SJCRH30 (cell line): Measurements from ENCODE around the gene PPM1N. TPM values are rescaled to one million over a fixed set of nuclear protein-coding genes. Genes with fewer than 3 reads are reported as not detected.

Experiments
- DNase-seq, 2 experiments: peaks; one replicate each; pipeline ENCODE4 v3.0.0-alpha.2; 2015 to 2020
- H3K27ac ChIP-seq: fragments of 250-450 bp; sonication (Bioruptor Pico); 2 replicates; pipeline ENCODE4 v1.5.1; 2020; ENCODE audit warnings: mild to moderate bottlenecking, moderate library complexity
- H3K27me3 ChIP-seq: fragments of 250-450 bp; sonication (Bioruptor Pico); 2 replicates; pipeline ENCODE4 v1.5.1; 2020; ENCODE audit warnings: mild to moderate bottlenecking, moderate library complexity
- H3K36me3 ChIP-seq: fragments of 250-450 bp; sonication (Bioruptor Pico); 2 replicates; pipeline ENCODE4 v1.5.1; 2020; ENCODE audit warnings: mild to moderate bottlenecking, moderate library complexity
- H3K4me1 ChIP-seq: fragments of 250-450 bp; sonication (Bioruptor Pico); 2 replicates; pipeline ENCODE4 v1.5.1; 2020; ENCODE audit warnings: mild to moderate bottlenecking, moderate library complexity
- H3K4me3 ChIP-seq: fragments of 250-450 bp; sonication (Bioruptor Pico); 2 replicates; pipeline ENCODE4 v1.5.1; 2020; ENCODE audit warnings: mild to moderate bottlenecking, moderate library complexity
- H3K9me3 ChIP-seq: fragments of 250-450 bp; sonication (Bioruptor Pico); replicated peaks from 2 replicates; pipeline ENCODE4 v1.5.1; 2020; ENCODE audit warnings: mild to moderate bottlenecking, moderate library complexity
- total RNA-seq: library from RNA; depleted of rRNA; stranded (reverse); fragments of >200 nt; shearing (Covaris generic); gene quantifications from 2 replicates; pipeline ENCODE4 v1.2.3, GENCODE V29; 2014

Gene PPM1N
- total RNA-seq, 1 experiment from 2014 or later, result 1.0 TPM

DNA sequence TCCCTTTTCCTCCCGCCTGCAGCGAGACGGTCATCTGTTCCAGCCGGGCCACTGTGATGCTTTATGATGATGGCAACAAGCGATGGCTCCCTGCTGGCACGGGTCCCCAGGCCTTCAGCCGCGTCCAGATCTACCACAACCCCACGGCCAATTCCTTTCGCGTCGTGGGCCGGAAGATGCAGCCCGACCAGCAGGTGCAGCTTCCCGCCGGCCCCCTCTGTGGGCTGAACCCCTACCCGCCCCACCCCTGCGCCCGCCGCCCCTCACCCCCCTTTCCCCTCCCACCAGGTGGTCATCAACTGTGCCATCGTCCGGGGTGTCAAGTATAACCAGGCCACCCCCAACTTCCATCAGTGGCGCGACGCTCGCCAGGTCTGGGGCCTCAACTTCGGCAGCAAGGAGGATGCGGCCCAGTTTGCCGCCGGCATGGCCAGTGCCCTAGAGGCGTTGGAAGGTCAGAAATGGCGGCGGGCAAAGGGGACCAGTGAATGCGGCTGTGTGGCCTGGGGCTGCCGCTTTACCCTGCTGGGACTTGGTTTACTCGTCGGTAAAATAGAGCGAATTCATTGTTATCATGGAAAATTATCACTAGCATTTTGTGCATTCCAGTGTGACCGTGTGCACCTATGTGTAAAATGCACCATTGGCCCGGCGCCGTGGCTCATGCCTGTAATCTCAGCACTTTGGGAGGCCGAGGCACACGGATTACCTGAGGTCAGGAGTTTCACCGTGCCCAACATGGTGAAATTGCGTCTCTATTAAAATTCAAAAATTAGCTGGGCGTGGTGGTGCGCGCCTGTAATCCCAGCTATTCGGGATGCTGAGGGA lies 19.6 kb downstream of the PPM1N start:
- H3K27ac ChIP-seq, result no peak overlapping the region
- H3K9me3 ChIP-seq, result no peaks in the 10 kb centered on the region
- peaks cover 4% of the 10 kb centered on the region for H3K4me1 ChIP-seq
- H3K4me3 ChIP-seq, result no peak overlapping the region
- no peak for DNase-seq
- H3K27me3 ChIP-seq, result no peaks in the 10 kb centered on the region
- H3K36me3 ChIP-seq, result peaks cover 21% of the 10 kb centered on the region

- no peak overlapping the region for H3K4me3 ChIP-seq
- H3K27ac ChIP-seq, result no peak overlapping the region
- DNase-seq, result no peak
- H3K4me1 ChIP-seq, result peaks cover 7% of the 10 kb centered on the region
- peaks cover 21% of the 10 kb centered on the region for H3K36me3 ChIP-seq
- H3K27me3 ChIP-seq, result no peaks in the 10 kb centered on the region
- H3K9me3 ChIP-seq, result no peaks in the 10 kb centered on the region
These were observed 20.2 kb downstream of the PPM1N start for GRCh38 chr19:45518469-45518826.

DNA sequence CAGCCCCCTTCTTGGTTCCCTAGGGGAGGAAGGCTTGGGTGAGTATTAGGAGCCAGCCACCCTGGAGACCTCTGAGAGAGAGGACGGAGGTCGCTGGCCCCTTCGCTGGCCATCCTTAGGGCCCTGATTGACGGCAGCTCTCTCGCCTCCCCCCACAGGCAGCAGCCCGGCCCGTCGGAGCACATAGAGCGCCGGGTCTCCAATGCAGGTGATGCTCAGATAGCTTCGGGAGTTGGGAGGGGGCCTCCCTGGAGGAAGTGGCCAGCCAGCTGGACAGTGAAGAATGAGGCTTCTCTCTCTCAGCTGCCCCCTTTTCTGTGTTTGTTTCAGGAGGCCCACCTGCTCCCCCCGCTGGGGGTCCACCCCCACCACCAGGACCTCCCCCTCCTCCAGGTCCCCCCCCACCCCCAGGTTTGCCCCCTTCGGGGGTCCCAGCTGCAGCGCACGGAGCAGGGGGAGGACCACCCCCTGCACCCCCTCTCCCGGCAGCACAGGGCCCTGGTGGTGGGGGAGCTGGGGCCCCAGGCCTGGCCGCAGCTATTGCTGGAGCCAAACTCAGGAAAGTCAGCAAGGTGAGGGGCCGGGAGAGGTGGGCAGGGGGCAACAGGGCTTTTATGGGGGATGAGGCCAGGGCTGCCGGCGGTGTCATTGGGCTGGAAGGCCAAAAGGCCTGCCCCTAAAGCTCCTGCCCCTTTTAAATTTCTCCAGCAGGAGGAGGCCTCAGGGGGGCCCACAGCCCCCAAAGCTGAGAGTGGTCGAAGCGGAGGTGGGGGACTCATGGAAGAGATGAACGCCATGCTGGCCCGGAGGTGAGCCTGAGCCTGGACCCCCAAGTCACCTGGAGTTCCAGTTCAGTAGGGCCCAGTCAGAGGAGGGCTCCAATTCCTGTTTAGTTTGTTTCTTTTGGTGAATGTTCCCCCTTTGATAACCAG lies 24.0 kb downstream of the PPM1N start:
- H3K27ac ChIP-seq, result no peak overlapping the region; the same call in 1 of the 2 replicates
- H3K36me3 ChIP-seq, result peaks cover 47% of the 10 kb centered on the region

GRCh38 chr19:45523642-45524256 lies 25.5 kb downstream of the PPM1N start:
- Histone ChIP-seq H3K27me3 (no peaks in the 10 kb centered on the region), H3K9me3 (no peaks in the 10 kb centered on the region), H3K27ac (peak overlapping the region; percentile 59), H3K36me3 (peaks cover 46% of the 10 kb centered on the region), H3K4me1 (peaks cover 8% of the 10 kb centered on the region), H3K4me3 (no peak overlapping the region)
- peak; percentile 82 to 94 for DNase-seq

More for the DNA sequence above, 24.0 kb downstream of the PPM1N start:
- Histone ChIP-seq H3K27me3 (no peaks in the 10 kb centered on the region), H3K4me1 (peaks cover 8% of the 10 kb centered on the region), H3K4me3 (no peak overlapping the region), H3K9me3 (no peaks in the 10 kb centered on the region)
- no peak for DNase-seq

DNA sequence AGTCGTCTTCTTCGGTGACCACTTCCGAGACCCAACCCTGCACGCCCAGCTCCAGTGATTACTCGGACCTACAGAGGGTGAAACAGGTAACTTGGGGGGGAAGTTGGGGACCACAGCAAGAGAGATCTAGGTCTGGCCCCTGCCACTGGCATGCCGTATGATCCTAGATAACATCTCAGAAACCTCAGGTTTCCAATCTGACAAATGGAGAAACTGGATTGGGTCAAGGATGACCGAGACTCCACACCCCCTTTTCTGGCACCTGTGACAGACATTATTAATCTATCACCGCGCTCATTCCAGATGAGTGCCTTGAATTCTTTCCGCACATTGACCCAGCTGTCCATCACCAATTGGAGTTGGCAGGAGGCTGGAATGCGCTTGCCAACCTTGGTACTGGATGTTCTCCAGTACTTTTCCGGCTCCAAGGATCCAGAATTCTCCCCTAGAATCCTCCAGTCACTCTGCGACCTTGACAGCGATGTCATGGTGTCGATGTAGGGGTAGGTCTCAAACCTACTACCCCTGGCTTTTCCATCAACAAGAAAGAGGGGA lies 26.4 kb downstream of the PPM1N start:
- H3K36me3 ChIP-seq, result peaks cover 44% of the 10 kb centered on the region
- DNase-seq, result no peak

GRCh38 chr19:45526143-45526542 lies 27.9 kb downstream of the PPM1N start:
- Histone ChIP-seq H3K4me3 (no peak overlapping the region), H3K27me3 (no peaks in the 10 kb centered on the region), H3K4me1 (peaks cover 8% of the 10 kb centered on the region), H3K9me3 (peaks cover 2% of the 10 kb centered on the region), H3K36me3 (peaks cover 39% of the 10 kb centered on the region), H3K27ac (no peak overlapping the region)
- DNase-seq, result peak; percentile 87 to 90

More for the DNA sequence above, 26.4 kb downstream of the PPM1N start:
- Histone ChIP-seq H3K9me3 (no peaks in the 10 kb centered on the region), H3K27me3 (no peaks in the 10 kb centered on the region), H3K4me3 (no peak overlapping the region), H3K27ac (no peak overlapping the region), H3K4me1 (peaks cover 8% of the 10 kb centered on the region)

GRCh38 chr19:45526971-45527370 lies 28.7 kb downstream of the PPM1N start:
- Histone ChIP-seq H3K27ac (no peak overlapping the region), H3K4me1 (peaks cover 8% of the 10 kb centered on the region), H3K4me3 (no peak overlapping the region), H3K36me3 (peaks cover 37% of the 10 kb centered on the region), H3K9me3 (peaks cover 10% of the 10 kb centered on the region), H3K27me3 (no peaks in the 10 kb centered on the region)
- DNase-seq, result no peak

DNA sequence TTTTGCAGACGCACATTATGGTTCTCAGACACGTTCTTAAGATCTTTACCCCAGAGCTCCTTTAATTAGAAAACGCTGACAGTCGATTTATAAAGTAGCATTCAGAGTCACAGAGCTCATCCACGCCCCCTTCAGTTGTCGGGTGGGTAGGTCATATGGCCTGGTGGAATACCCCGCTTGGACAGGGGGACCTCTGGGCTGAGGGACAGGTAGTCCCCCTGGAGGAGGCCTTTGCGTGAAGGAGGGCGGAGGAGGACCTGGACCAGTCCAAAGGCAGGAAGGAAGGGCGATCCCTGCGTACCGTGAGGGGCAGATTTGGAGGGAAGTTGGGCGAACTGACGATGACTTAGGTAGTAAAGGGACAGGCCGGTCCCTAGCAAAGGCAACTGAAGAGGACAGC lies 29.5 kb downstream of the PPM1N start:
- Histone ChIP-seq H3K27me3 (no peaks in the 10 kb centered on the region), H3K4me3 (no peak overlapping the region), H3K4me1 (peaks cover 6% of the 10 kb centered on the region), H3K27ac (no peak overlapping the region), H3K9me3 (peaks cover 16% of the 10 kb centered on the region), H3K36me3 (peaks cover 34% of the 10 kb centered on the region)
- no peak for DNase-seq

DNA sequence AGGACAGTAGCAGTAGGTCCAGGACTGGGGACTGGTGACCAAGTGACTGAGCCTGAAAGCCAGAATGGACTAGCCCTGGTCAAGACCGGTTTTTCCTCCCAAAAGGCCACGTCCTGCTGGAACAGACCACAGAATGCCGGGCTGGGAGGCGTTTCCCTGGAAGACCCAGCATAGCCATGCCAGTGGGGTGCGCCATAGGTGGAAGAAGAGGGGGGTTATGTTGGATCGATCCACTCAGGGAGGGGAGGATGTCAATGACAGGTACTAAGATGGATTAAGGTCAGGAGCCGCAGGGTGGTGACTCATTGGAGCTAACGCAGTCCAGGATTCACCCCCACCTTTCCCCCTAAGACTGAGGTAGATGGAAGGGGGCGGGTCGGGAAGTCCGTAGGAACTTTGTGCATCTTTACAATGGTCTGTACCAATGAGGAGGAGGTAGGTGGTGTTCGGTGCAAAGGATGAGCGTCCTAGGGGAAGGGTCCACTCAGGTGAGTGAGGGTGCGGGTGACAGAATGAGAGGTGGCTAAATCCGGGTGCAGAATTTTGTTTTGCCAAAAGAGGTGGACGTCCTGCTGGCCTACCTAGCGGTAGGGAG lies 30.0 kb downstream of the PPM1N start:
- Histone ChIP-seq H3K27ac (no peak overlapping the region), H3K27me3 (no peaks in the 10 kb centered on the region), H3K4me3 (no peak overlapping the region), H3K4me1 (peaks cover 3% of the 10 kb centered on the region), H3K9me3 (peaks cover 16% of the 10 kb centered on the region), H3K36me3 (peaks cover 34% of the 10 kb centered on the region)
- no peak for DNase-seq

DNA sequence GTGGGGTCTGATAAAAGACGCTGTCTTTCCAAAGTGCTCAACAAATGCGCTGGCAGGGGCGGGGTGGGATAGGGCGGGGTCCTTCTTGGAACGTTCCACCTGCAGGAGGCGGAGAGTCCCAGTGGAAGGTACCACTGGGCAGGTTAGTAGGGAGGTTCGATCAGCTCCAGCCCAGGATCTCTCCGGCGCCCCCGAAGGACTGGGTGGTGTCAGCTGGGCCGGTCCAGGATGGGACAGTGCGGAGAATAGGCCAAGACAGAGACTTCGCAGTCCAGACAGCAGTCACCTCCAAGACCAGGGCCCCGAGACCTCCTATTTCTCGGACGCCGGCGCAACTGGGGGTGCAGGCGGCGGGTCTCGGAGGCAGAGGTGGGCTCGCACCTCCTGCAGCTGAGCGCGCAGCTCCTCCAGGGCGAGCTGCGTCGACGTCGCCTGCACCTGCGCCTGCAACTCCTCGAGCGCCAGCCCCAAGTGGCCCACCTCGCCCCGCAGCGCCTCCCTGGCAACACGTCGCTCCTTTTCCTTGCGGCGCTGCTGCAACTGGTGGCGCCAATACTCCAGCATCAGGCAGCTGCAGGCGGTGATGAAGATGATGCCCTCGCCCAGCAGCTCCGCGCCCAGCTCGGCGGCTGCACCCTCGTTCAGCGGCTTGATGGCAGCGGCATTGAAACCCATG lies 30.6 kb downstream of the PPM1N start:
- H3K27ac ChIP-seq, result no peak overlapping the region
- H3K36me3 ChIP-seq, result peaks cover 34% of the 10 kb centered on the region
- H3K4me3 ChIP-seq, result no peak overlapping the region
- no peaks in the 10 kb centered on the region for H3K4me1 ChIP-seq
- DNase-seq, result no peak
- peaks cover 16% of the 10 kb centered on the region for H3K9me3 ChIP-seq
- no peaks in the 10 kb centered on the region for H3K27me3 ChIP-seq

DNA sequence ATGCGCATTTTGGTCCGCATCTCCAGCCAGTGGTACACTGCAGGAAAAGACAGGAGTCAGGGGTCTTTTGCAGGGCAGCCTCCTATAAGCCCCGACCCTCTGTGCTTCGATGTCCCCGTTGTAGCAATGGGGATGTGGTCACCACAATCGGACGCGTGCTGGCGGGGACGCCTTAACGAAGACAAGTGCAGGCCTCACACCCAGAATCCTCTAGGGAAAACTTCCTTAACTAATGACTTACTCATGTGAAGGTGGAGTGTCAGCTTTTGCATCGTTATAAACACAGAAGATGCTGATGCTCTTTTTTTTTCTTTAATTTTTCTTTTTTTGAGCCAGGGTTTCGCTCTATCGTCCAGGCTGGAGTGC lies 31.2 kb downstream of the PPM1N start:
- peaks cover 16% of the 10 kb centered on the region for H3K9me3 ChIP-seq
- DNase-seq, result no peak
- no peak overlapping the region for H3K27ac ChIP-seq
- H3K27me3 ChIP-seq, result no peaks in the 10 kb centered on the region
- peaks cover 29% of the 10 kb centered on the region for H3K36me3 ChIP-seq
- H3K4me3 ChIP-seq, result no peak overlapping the region
- no peaks in the 10 kb centered on the region for H3K4me1 ChIP-seq

DNA sequence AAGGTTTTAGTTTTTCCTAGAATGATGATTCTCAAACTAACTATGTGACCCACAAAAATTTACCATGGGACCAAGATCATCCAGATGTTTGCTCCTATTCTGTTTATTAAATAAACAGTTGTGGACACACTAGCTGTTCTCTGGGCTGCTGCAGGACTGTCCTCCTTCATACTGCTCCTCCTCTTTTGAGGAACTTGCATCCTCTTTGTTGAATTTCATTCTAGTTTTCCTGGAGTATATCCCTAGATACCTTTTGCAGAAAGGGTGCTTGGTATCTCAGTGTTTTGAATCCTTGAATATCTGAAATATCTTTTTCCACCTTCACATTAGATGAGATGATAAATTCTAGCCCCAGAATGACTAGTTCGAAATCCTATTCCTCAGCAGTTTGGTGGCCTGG lies 33.1 kb downstream of the PPM1N start:
- no peak for DNase-seq

GRCh38 chr19:45539459-45539858 lies 41.2 kb downstream of the PPM1N start:
- H3K4me3 ChIP-seq, result no peak overlapping the region
- no peaks in the 10 kb centered on the region for H3K36me3 ChIP-seq
- no peaks in the 10 kb centered on the region for H3K9me3 ChIP-seq
- no peak for DNase-seq
- H3K27ac ChIP-seq, result no peak overlapping the region
- H3K4me1 ChIP-seq, result no peaks in the 10 kb centered on the region
- H3K27me3 ChIP-seq, result no peaks in the 10 kb centered on the region

More for the DNA sequence above, 33.1 kb downstream of the PPM1N start:
- no peak overlapping the region for H3K4me3 ChIP-seq
- no peaks in the 10 kb centered on the region for H3K27me3 ChIP-seq
- no peaks in the 10 kb centered on the region for H3K4me1 ChIP-seq
- peaks cover 16% of the 10 kb centered on the region for H3K9me3 ChIP-seq
- no peak overlapping the region for H3K27ac ChIP-seq
- peaks cover 14% of the 10 kb centered on the region; the same call in 1 of the 2 replicates for H3K36me3 ChIP-seq

DNA sequence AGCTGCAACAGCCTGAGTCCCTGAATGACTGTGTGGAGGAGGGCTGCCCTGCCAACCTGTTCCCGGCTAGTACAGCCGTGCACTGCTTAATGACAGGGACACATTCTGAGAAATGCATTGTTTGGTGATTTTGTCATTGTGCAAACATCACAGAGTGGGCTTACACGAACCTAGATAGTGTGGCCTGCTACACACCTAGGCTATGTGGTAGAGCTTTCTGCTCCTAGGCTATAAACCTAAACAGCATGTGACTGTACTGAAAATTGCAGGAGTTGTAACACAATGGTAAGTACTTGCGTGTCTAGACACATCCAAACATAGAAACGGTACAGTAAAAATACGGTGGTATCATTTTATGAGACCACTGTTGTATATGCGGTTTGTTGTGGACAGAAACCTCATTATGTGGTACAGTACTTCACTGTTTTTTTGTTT lies 44.0 kb downstream of the PPM1N start:
- no peaks in the 10 kb centered on the region for H3K9me3 ChIP-seq
- no peak overlapping the region for H3K4me3 ChIP-seq
- H3K4me1 ChIP-seq, result no peaks in the 10 kb centered on the region
- DNase-seq, result no peak
- no peaks in the 10 kb centered on the region for H3K36me3 ChIP-seq
- no peaks in the 10 kb centered on the region for H3K27me3 ChIP-seq
- H3K27ac ChIP-seq, result no peak overlapping the region
